ENCODE data around the gene HMCN1.

DNA sequence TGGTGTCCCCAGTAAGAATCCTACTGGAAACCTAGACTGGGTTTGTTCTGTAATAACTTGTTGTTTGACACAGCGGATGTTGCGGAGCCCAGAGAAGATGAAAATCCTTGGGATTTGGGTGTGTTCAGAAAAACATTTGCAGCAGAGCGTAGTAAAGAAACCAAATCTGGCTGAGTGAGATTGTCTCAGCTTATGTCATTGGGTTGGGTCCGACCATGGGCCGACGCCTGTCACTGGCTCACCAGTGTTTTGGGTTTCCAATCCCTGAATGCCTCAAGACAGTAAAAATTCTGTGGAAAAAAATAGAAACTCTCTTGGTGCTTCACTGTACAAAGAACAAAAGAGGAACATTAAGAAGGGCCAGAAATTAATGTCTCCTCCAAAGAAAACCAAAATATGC is 494.6 kb downstream of the HMCN1 start:
- TF ChIP-seq CTCF (IDR thresholded peaks at IDR 0.05; ENCODE audit: low read depth, low read length) (no peak), POLR2A (IDR thresholded peaks at IDR 0.05; ENCODE audit: extremely low read depth, insufficient read length) (no peak), MAX (IDR thresholded peaks at IDR 0.05; ENCODE audit: low read depth, low read length) (no peak), MYC (IDR thresholded peaks at IDR 0.05; ENCODE audit: low read depth, low read length) (no peak)
